Effector CD8-positive, alpha-beta T cell (primary cell): ENCODE results near the gene GATD1.

Source experiments
- DNase-seq: peaks from one replicate; lab custom pipeline; 2025; lab: John Stamatoyannopoulos, UW

GATD1 gene

GRCh38 chr11:778976-779954 lies 2.0 kb upstream of the GATD1 start:
- DNase-seq, result no peak

GRCh38 chr11:776561-777287 lies 563 bp downstream of the GATD1 start:
- peak; percentile 57 for DNase-seq

- DNase-seq, result no peak
These were observed 1.1 kb downstream of the GATD1 start for GRCh38 chr11:776263-776560.

- no peak for DNase-seq
These were observed 2.3 kb downstream of the GATD1 start for GRCh38 chr11:774873-775592.

- DNase-seq, result no peak
These were observed 3.5 kb downstream of the GATD1 start for GRCh38 chr11:773830-774229.

- DNase-seq, result no peak
These were observed 3.9 kb downstream of the GATD1 start for GRCh38 chr11:773425-773824.

- no peak for DNase-seq
These were observed 4.6 kb downstream of the GATD1 start for GRCh38 chr11:772429-773390.

- DNase-seq, result no peak
These were observed 5.6 kb downstream of the GATD1 start for GRCh38 chr11:771617-772204.

GRCh38 chr11:770642-771616 lies 6.4 kb downstream of the GATD1 start:
- DNase-seq, result no peak

- no peak for DNase-seq
These were observed 7.2 kb downstream of the GATD1 start for GRCh38 chr11:769887-770641.

- DNase-seq, result no peak
These were observed 10.0 kb downstream of the GATD1 start for GRCh38 chr11:767238-767637.

- DNase-seq, result no peak
These were observed 10.4 kb downstream of the GATD1 start for GRCh38 chr11:766936-767210.

- no peak for DNase-seq
These were observed 11.0 kb downstream of the GATD1 start for GRCh38 chr11:766106-766935.

- DNase-seq, result no peak
These were observed 11.5 kb downstream of the GATD1 start for GRCh38 chr11:765802-766091.

GRCh38 chr11:765025-765801 lies 12.1 kb downstream of the GATD1 start:
- DNase-seq, result peak; percentile 57

GRCh38 chr11:764322-765024 lies 12.8 kb downstream of the GATD1 start:
- no peak for DNase-seq
